GM23248 (cell line): ENCODE measurements around the gene SCYL3.

Experiments
- EZH2 ChIP-seq: fragments of 200-600 bp; sonication (generic); IDR thresholded peaks from 2 replicates; pipeline ENCODE4 v1.6.1; 2018; ENCODE audit warnings: antibody characterized with exemption, mild to moderate bottlenecking; ENCODE audit not compliant: insufficient read depth, poor library complexity, severe bottlenecking
- EZH2phosphoT487 ChIP-seq: fragments of 200-600 bp; sonication (generic); IDR thresholded peaks from 2 replicates; pipeline ENCODE4 v1.6.1; 2018; ENCODE audit warnings: antibody characterized with exemption, moderate library complexity, mild to moderate bottlenecking, low read depth; ENCODE audit not compliant: insufficient read depth

DNA sequence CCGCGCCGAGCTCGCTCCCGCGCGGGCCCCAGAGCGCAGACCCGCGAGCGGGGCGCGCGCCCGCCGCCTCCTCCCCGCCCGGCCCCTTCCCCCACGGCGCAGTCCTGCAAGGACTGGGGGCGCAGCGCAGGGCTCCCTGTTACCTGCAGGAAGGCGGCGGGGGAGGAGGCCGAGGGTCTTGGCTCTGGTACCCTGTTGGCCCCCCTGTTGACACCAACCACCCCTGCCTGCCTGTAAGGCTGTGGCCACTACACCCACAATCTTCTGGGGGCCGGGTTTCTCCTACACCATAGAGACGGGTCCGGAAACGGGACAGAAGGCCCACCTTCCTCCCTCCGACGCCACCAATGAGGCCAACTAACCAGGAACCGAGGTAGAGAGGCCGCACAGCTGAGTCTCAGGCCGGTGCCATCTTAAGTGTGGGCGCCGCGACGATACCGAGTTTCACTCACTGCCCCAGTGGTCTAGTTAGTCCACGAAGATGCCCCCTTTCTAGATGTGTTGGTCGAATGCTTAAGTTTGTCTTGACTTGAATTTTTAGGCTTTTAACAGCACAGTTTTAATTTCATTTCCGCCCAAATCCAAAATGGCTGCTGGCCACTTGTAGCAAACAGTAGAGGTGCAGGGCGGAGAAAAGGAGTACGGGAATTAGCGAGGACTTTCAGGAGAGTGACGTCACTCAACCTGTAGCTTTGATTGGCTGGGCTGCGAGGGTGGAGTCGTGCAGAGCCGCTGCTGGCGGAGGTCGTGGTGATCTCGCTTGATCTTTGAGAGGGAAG, at the start of gene SCYL3:
- TF ChIP-seq EZH2 (no peak), EZH2phosphoT487 (no peak)
